ENCODE results near the gene CCL3. TPM values are rescaled to one million over a fixed set of nuclear protein-coding genes. Genes with fewer than 3 reads are reported as not detected.

CCL3 gene
- total RNA-seq, 1 experiment from 2014 or later = not detected

DNA sequence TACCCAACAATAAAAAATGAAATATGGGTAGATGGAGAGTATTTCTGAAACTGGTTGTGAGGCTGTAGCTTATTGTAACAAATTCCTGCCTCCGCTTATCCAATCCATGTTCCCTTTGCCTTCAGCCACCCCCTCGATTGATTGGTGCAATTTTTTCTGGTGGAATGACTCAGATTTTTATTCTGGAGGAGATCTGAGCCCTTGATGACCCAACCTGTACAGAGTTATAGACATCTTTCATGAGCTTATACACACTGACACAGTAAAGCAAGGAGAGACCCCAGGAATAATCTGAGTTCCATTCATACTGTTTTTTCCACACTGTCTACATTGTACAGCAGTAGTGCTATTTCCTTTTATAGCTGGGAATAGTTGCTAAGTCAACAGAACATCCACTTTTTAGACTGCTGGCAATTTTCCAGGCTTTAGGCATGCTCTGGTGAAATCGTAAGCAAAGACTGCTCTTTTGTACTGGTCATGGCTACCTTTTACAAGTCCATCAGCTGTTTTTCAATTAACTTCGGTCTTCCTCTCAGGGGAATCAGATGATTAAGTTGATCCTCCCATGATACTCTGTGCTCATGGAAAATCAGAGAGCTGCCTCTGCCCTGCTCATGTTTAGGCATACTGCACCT is 43.8 kb upstream of the CCL3 start:
- H3K9me3 Mint-ChIP-seq (ENCODE audit: unreplicated experiment) = no peaks in the 10 kb centered on the region
- TF ChIP-seq CTCF (IDR thresholded peaks at IDR 0.05; ENCODE audit: unreplicated experiment) = no peak
- H3K4me1 Mint-ChIP-seq (ENCODE audit: insufficient read depth, unreplicated experiment) = no peaks in the 10 kb centered on the region
- DNase-seq (ENCODE audit: unreplicated experiment) = peak; percentile 44
- CTCF ChIA-PET = interaction anchor here (0.5 to 12.3 kb wide), 4 partner anchors 15 to 559 kb away, joined by 4 to 109 read pairs (median 8); no protein-coding TSS in a partner anchor
- intact Hi-C loops (cut with micrococcal nuclease) = loop anchor here (10.0 kb wide), 2 partner anchors 59 to 119 kb away; partner anchors contain the start of gene CCL23
- H3K27me3 Mint-ChIP-seq (ENCODE audit: insufficient read depth, unreplicated experiment) = peaks cover 85% of the 10 kb centered on the region
- H3K4me3 Mint-ChIP-seq (ENCODE audit: unreplicated experiment) = no peak overlapping the region
- POLR2A ChIA-PET = interaction anchor here (0.6 to 1.3 kb wide), 4 partner anchors 10 to 300 kb away, joined by 3 to 5 read pairs (median 3); no protein-coding TSS in a partner anchor
- BruUV-seq (replicated peaks) = no TSS peak
- no peaks in the 10 kb centered on the region for H3K36me3 Mint-ChIP-seq (ENCODE audit: insufficient read depth, unreplicated experiment)
- no peak overlapping the region for H3K27ac Mint-ChIP-seq (ENCODE audit: low read depth, unreplicated experiment)

GRCh38 chr17:36132421-36132831 is 42.5 kb upstream of the CCL3 start:
- POLR2A ChIA-PET = no interaction called here
- no peaks in the 10 kb centered on the region for H3K36me3 Mint-ChIP-seq (ENCODE audit: insufficient read depth, unreplicated experiment)
- H3K4me3 Mint-ChIP-seq (ENCODE audit: unreplicated experiment) = no peak overlapping the region
- CTCF ChIA-PET = interaction anchor here (0.6 to 12.3 kb wide), 4 partner anchors 9 to 163 kb away, joined by 3 to 109 read pairs (median 4); no protein-coding TSS in a partner anchor
- DNase-seq (ENCODE audit: unreplicated experiment) = no peak
- peaks cover 4% of the 10 kb centered on the region for H3K9me3 Mint-ChIP-seq (ENCODE audit: unreplicated experiment)
- no peak overlapping the region for H3K27ac Mint-ChIP-seq (ENCODE audit: low read depth, unreplicated experiment)
- peaks cover 87% of the 10 kb centered on the region for H3K27me3 Mint-ChIP-seq (ENCODE audit: insufficient read depth, unreplicated experiment)
- BruUV-seq (replicated peaks) = no TSS peak
- intact Hi-C loops (cut with micrococcal nuclease) = loop anchor here (10.0 kb wide), 2 partner anchors 58 to 118 kb away; partner anchors contain the start of gene CCL23
- TF ChIP-seq CTCF (IDR thresholded peaks at IDR 0.05; ENCODE audit: unreplicated experiment) = no peak
- no peaks in the 10 kb centered on the region for H3K4me1 Mint-ChIP-seq (ENCODE audit: insufficient read depth, unreplicated experiment)

- H3K36me3 Mint-ChIP-seq (ENCODE audit: insufficient read depth, unreplicated experiment) = no peaks in the 10 kb centered on the region
- no peak overlapping the region for H3K4me3 Mint-ChIP-seq (ENCODE audit: unreplicated experiment)
- no TSS peak for BruUV-seq (replicated peaks)
Measured at GRCh38 chr17:36131931-36132330, 42.0 kb upstream of the CCL3 start.

More at GRCh38 chr17:36131931-36132330, 42.0 kb upstream of the CCL3 start:
- H3K4me1 Mint-ChIP-seq (ENCODE audit: insufficient read depth, unreplicated experiment) = no peaks in the 10 kb centered on the region
- TF ChIP-seq CTCF (IDR thresholded peaks at IDR 0.05; ENCODE audit: unreplicated experiment) = no peak
- CTCF ChIA-PET = interaction anchor here (0.6 to 12.3 kb wide), 5 partner anchors 9 to 260 kb away, joined by 3 to 109 read pairs (median 4); no protein-coding TSS in a partner anchor
- no peak overlapping the region for H3K27ac Mint-ChIP-seq (ENCODE audit: low read depth, unreplicated experiment)
- H3K9me3 Mint-ChIP-seq (ENCODE audit: unreplicated experiment) = peaks cover 6% of the 10 kb centered on the region
- DNase-seq (ENCODE audit: unreplicated experiment) = no peak
- H3K27me3 Mint-ChIP-seq (ENCODE audit: insufficient read depth, unreplicated experiment) = peaks cover 87% of the 10 kb centered on the region
- intact Hi-C loops (cut with micrococcal nuclease) = loop anchor here (10.0 kb wide), 2 partner anchors 57 to 117 kb away; partner anchors contain the start of gene CCL23
- POLR2A ChIA-PET = no interaction called here
